ENCODE data around the gene LRRC46. TPM values are rescaled to one million over a fixed set of nuclear protein-coding genes. Genes with fewer than 3 reads are reported as not detected.

Gene LRRC46
- total RNA-seq, 2 donors from 2014 or later = 0.20 to 0.21 TPM

DNA sequence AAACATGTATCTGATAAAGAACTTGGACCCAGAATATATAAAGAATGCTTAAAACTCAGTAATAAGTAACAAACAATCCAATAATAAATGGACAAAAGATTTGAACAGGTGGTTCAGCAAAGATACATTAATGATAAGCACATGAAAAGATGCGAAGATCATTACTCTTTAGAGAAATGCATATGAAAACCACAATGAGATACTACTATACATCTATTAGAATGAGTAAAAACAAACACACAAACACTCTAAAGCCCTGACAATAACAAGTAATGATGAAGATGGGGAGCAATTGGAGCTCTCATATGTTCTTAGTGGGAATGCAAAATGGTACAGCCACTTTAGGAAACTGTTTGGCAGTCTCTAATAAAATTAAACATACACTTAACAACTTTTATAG lies 39.0 kb upstream of the LRRC46 start:
- H3K27me3 ChIP-seq = peaks cover 29% of the 10 kb centered on the region

DNA sequence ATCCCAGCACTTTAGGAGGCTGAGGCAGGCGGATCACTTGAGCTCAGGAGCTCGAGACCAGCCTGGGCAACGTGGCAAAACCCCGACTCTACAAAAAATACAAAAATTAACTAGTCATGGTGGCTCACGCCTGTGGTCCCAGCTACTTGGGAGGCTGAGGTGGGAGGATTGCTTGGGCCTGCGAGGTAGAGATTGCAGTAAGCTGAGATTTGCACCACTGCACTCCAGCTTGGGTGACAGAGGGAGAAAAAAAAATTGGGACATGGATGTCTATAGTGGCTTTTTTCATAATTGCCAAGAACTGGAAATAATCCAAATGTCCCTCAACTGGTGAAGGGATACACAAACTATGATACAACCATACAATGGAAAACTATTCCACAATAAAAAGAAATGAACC lies 38.5 kb upstream of the LRRC46 start:
- Histone ChIP-seq H3K27ac (no peak overlapping the region), H3K27me3 (peaks cover 29% of the 10 kb centered on the region), H3K36me3 (no peaks in the 10 kb centered on the region), H3K9me3 (no peaks in the 10 kb centered on the region), H3K4me1 (no peaks in the 10 kb centered on the region), H3K4me3 (no peak overlapping the region), H3K9ac (ENCODE audit: low read depth in 2 of 2, low read length in 2 of 2) (no peak overlapping the region)
- DNase-seq = no peak
- TF ChIP-seq, protein P1, sequence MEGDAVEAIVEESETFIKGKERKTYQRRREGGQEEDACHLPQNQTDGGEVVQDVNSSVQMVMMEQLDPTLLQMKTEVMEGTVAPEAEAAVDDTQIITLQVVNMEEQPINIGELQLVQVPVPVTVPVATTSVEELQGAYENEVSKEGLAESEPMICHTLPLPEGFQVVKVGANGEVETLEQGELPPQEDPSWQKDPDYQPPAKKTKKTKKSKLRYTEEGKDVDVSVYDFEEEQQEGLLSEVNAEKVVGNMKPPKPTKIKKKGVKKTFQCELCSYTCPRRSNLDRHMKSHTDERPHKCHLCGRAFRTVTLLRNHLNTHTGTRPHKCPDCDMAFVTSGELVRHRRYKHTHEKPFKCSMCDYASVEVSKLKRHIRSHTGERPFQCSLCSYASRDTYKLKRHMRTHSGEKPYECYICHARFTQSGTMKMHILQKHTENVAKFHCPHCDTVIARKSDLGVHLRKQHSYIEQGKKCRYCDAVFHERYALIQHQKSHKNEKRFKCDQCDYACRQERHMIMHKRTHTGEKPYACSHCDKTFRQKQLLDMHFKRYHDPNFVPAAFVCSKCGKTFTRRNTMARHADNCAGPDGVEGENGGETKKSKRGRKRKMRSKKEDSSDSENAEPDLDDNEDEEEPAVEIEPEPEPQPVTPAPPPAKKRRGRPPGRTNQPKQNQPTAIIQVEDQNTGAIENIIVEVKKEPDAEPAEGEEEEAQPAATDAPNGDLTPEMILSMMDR (IDR thresholded peaks at IDR 0.05) = no peak
- intact Hi-C loops (cut with DNase I) = no loop called here

More for the DNA sequence above, 39.0 kb upstream of the LRRC46 start:
- DNase-seq = no peak
- Histone ChIP-seq H3K27ac (no peak overlapping the region), H3K4me1 (no peaks in the 10 kb centered on the region), H3K4me3 (no peak overlapping the region), H3K9ac (ENCODE audit: low read depth in 2 of 2, low read length in 2 of 2) (no peak overlapping the region), H3K9me3 (no peaks in the 10 kb centered on the region), H3K36me3 (no peaks in the 10 kb centered on the region)
- intact Hi-C loops (cut with DNase I) = no loop called here
- TF ChIP-seq, protein P1 (IDR thresholded peaks at IDR 0.05) = no peak

DNA sequence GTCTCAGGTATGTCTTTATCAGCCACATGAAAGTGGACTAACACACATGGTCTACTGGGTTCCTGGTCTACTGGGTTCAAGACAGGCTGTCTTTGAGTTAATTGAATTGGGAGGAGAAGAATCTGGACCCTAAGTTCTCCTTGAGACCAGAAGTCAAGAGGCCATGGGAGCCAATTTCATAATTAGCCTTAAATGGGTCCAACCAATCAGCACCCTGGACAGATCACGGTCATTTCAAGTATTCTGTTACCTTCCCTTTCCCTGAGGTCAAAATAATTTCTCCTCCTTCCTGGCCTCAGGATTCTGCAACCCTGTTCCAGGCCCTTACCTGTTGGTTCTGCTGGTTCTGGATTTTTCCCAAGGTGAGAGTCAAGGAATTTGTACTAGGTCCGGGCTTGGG lies 33.7 kb upstream of the LRRC46 start:
- Histone ChIP-seq H3K27me3 (no peaks in the 10 kb centered on the region), H3K9me3 (no peaks in the 10 kb centered on the region), H3K27ac (no peak overlapping the region), H3K36me3 (no peaks in the 10 kb centered on the region), H3K4me1 (no peaks in the 10 kb centered on the region), H3K9ac (ENCODE audit: low read depth in 2 of 2, low read length in 2 of 2) (no peak overlapping the region), H3K4me3 (no peak overlapping the region)
- no peak for DNase-seq
- TF ChIP-seq, protein P1 (IDR thresholded peaks at IDR 0.05) = no peak
- intact Hi-C loops (cut with DNase I) = no loop called here

DNA sequence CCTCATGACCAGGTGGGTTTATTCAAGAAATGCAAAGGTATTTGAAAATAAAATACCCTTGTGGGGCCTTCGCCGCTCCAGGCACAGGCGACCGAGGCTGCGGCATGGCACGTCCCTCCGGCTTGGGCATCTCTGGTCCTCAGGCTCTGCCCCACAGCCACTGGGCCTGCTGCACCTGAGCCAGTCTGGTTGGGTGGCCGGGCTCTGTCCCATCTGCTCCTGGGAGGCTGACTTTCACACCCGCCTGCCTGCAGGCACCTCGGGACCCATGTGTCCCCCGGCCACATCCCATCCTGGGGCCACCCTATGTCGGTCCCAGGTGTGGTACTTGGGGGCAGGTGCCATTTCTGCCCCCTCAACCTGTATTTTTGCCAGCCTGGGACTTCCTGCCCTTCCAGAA lies 30.8 kb upstream of the LRRC46 start:
- Histone ChIP-seq H3K9ac (ENCODE audit: low read depth in 2 of 2, low read length in 2 of 2) (no peak overlapping the region), H3K36me3 (no peaks in the 10 kb centered on the region), H3K4me1 (no peaks in the 10 kb centered on the region), H3K9me3 (no peaks in the 10 kb centered on the region), H3K27ac (no peak overlapping the region), H3K4me3 (no peak overlapping the region), H3K27me3 (no peaks in the 10 kb centered on the region)
- intact Hi-C loops (cut with DNase I) = loop anchor here (10.0 kb wide), 2 partner anchors 106 to 136 kb away; partner anchors contain the start of gene TBKBP1
- TF ChIP-seq, protein P1 (IDR thresholded peaks at IDR 0.05) = no peak
- no peak for DNase-seq

DNA sequence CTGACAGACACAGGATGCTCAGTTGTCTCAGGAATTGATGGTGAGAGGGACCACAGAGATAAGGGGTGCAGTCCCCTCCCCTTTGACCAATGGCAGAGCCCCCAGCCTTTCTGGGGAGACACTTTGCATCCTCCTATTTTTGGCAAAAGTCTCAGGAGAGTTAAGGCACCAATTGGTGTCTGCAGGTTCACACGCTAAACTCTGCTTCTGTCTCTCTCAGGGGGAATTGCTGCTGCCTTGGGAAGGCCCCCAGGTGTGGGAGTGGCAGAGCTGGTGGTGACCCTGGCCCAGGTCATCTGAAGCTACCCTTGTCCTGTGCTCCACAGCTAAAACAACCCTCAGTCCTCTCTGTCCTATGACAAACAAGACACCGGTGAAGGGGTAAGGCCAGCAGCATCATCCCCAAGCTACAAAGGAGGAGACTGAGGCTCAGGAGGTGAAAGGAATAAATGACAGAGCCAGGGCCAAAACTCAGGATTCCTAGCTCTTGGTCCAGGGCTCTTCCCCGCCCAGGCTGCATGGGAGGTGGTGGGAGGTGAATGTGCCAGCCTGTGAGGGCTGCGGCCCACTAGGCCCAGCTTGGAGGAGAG lies 30.2 kb upstream of the LRRC46 start:
- DNase-seq = no peak
- Histone ChIP-seq H3K9me3 (no peaks in the 10 kb centered on the region), H3K36me3 (no peaks in the 10 kb centered on the region), H3K27me3 (no peaks in the 10 kb centered on the region), H3K27ac (no peak overlapping the region), H3K4me1 (no peaks in the 10 kb centered on the region), H3K4me3 (no peak overlapping the region), H3K9ac (ENCODE audit: low read depth in 2 of 2, low read length in 2 of 2) (no peak overlapping the region)
- intact Hi-C loops (cut with DNase I) = loop anchor here (10.0 kb wide), 2 partner anchors 106 to 136 kb away; partner anchors contain the start of gene TBKBP1
- TF ChIP-seq, protein P1 (IDR thresholded peaks at IDR 0.05) = no peak

All from colonic mucosa (tissue), 4 donors.